Fibroblast of upper back skin (primary cell): Measurements from ENCODE around the gene WDR6.

Experiments
- DNase-seq: peaks from one replicate; pipeline ENCODE4 v3.0.0-alpha.2; 2013

WDR6 gene

GRCh38 chr3:49030321-49030720 is 23.1 kb downstream of the WDR6 start:
- no peak for DNase-seq

GRCh38 chr3:49032646-49033304 is 25.6 kb downstream of the WDR6 start:
- no peak for DNase-seq

- DNase-seq: no peak
Observed at GRCh38 chr3:49034650-49035049, 27.5 kb downstream of the WDR6 start.

GRCh38 chr3:49035281-49035680 is 28.1 kb downstream of the WDR6 start:
- DNase-seq: no peak

GRCh38 chr3:49053543-49053942 is 46.4 kb downstream of the WDR6 start:
- no peak for DNase-seq

- no peak for DNase-seq
Observed at GRCh38 chr3:49054344-49054862, 47.2 kb downstream of the WDR6 start.

GRCh38 chr3:49057268-49057667 is 50.1 kb downstream of the WDR6 start:
- no peak for DNase-seq

GRCh38 chr3:49058011-49058410 is 50.8 kb downstream of the WDR6 start:
- no peak for DNase-seq
